NCI-H524 treated with DMSO at 0.1 percent for 48 hours (cell line): ENCODE results near the gene TEX2.
"Not testable (repeated sequence)": the region's sequence is repeated elsewhere in the genome, so short reads cannot be mapped to it uniquely, and the experiment has no call there.

Experiments
- DNase-seq: peaks from one replicate; lab custom pipeline; 2025; lab: John Stamatoyannopoulos, UW

The TEX2 gene

DNA sequence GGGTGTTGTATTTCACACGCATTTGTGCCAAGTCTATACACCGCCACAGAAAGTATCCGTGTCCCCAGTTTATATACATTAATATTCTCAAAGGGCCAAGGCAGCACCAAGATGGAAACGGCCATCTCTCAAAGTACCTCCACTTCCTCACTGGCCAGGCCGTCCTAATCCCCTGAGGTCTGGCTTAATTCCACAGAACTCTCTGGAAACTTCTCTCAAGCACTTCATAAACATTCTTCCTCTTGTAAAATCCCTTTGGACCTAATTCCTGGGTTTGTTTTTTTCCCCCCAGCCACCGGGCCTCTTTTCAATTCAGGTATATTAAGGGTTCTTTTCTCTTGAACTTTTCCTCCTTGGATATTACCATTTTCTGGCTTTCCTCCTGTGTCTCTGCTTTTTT, 128.1 kb downstream of the TEX2 start:
- DNase-seq = no peak

DNA sequence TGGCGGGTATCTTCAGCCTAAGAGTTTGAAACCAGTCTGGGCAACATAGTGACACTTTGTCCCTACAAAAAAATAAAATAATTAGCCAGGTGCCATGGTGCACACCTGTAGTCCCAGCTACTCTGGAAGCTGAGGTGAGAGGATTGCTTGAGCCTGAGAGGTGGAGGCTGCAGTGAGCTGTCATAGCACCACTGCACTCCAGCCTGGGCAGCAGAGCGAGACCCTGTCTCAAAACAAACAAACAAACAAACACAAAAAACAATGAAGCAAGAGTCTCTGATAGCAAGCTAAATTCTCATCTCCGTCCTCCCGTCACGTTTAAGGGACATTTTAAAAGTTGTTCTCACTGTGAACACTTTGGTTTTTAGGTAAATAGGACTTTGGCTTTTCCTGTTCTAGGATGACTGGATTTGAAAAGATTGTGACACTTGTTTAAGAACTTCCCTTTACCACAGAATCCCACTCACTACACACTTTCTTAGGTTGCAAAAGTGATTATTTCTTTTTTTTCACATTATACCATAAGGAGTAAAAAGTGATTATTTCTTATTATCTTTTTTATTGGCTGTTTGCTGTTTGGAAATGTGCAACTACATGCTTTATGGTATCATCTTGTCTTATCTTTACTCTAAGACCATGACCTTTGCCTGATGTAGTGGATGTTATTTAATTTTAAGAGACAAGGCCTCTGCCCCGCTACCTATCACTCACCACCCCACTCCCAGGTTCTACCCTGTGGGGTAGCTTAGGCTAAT, 128.7 kb downstream of the TEX2 start:
- DNase-seq = no peak

DNA sequence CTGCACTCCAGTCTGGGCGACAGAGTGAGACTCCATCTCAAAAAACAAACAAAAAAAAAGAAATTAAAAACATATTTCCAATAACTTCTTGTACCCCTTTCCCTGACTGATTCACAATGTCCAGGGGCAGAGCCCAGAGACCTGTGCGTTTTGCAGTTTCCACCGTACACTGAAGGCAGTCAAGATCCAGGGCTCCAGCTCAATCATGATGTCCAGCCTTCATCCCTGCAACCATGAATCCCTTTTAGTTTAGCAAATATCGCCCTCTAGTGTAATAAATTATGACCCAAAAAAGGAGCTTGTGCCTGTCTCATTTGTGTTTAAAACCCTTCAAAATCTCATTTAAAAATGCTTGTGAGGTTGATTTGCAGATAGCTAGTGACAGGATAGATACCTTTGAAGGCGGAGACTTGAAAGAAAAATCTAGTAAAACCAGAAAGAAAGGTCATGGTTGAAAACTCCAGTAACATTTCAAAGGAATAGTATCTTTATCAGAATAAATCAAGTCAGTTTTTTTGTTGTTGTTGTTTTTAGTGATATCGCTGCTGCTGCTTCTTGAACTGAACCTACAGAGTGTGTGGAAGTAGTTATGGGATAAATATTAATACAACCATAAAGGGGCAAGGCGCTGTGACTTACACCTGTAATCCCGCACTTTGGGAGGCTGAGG, 129.4 kb downstream of the TEX2 start:
- peak; percentile 30 for DNase-seq

DNA sequence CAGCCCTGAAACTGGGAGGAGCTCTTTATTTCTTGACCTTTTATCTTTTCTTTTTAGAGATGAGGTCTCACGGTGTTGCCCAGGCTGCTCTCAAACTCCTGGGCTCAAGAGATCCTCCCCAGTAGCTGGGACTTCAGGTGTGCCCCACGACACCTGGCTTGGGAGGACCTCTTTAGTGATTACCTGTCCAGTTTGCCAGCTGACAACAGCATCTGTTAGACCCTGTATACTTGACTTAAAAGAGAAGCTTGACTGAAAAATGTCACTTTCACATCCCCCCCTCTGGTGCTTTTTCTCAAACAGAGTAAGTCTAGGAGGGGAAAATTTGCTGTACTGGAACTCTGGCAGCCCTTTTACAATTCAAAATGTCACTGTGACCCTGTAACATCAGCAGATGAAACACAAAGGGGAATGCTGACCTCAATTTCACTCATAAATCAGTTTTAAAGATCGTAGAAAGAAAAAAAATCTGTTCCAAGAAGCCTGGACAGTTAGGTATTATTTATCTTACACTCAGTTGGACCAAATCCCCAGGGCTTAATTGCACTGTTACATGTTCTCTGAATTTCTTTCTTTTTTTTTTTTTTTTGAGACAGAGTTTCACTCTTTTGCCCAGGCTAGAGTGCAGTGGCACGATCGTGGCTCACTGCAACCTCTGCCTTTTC, 131.3 kb downstream of the TEX2 start:
- DNase-seq = no peak

DNA sequence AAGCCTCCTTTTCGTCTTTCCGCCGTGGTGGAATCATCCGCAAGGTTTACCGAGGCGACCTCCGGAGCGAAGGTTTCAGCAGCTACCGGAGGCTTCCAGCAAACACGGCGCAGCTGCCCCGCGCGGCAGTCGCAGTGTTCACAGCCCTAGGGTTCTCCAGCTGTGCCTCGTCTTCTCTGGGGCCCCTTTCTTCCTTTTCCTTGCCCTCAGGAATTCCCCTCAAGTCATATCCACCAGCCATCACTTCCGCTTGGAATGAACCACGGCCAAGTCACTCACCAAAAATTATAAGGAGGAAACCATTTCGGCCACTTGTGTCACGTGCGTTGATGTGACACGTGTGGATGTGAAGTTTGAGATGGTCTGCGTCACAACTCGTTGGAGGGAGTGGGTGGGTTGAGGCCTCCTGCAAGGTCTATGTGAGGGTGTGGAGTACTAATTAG, 132.5 kb downstream of the TEX2 start:
- no peak for DNase-seq

DNA sequence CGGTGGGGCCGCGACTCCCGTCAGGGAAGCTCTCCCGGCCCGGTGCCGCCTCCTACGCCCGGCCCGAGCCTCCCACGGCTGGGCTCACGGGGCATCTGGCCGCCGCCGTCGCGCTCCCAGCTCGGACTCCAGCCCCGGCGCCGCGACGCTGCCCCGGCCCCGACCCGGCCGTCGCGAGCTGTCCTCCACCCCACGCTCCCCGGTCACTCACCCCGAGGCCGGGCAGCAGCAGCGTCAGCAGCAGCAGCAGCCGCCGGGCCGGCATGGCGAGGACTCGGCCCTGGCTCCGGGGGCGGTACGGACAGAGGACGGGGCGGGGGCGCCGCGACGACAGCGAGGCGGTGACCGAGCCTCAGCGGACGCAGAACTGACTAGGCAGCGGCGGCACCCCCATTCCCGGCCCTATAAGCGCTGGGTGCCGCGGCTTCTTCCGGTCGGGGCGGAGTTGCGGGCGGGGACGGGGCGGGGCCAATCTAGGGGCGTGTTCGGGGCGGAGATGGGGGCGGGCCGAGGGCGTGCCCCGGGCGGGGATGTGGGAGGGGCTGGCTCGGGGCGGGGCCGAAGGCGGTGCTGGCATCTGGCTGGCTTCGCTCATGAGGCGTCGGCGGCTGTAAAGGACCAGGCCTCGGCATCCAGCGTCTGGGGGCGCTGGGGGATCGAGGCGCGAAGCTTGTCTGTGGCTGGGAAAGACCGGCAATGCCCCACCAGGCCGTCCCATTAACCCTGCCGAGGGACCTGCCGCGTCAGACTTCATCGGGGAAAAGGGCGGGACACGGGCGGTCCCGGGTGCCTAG, 133.1 kb downstream of the TEX2 start, which contains the start of gene ERN1:
Gene ERN1 (minus strand): TSS at position 380 of the 794 bp plus-strand sequence. CDS start 115 bp downstream, at position 265.
- DNase-seq = peak; percentile 47

DNA sequence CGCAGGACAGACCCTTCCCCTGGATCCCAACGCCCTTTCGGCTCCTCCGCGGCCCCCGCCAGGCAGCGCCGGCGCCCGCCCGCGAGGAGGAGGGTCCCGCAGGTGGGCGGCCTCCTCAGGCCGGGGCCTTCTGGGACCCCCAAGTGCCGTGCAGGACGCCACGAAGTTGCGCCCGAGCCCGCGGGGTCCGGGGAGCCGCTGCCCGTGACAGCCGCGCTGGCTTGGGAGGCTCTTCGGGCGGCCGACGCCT, 133.6 kb downstream of the TEX2 start:
- DNase-seq = no peak

DNA sequence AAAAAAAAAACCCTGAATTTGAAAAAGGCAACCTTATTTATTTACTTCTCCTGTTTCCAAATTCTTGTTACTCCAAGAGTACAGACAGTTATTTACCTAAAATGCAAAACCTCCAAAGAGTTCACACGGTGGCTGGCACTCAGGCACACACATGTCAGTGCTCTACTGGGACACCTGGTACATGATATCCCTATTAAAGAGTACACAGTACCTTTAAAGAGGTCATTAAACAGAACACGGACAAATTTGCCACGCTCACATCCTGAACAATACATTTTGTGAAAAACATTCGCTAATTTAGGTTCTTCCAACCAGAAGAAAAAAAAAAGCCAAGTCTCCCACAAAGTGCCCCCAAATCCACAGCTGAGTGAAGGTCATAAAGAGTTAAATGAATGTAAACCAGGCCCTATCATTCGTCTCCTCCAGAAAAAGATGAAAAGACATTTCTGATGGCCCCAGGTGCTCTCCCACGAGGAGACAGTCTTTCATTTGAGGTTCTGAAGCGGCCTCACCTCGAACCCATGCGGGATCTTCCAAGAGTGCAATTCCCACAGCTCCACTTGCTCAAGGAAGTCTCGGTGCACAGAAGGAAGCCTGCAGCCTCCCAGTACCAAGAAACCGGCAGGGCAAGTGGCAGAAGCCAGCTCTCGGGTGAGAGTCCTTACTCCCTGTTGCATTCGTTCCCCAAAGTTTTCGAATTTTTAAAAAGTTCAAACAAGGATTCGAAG, 134.1 kb downstream of the TEX2 start:
- no peak for DNase-seq

DNA sequence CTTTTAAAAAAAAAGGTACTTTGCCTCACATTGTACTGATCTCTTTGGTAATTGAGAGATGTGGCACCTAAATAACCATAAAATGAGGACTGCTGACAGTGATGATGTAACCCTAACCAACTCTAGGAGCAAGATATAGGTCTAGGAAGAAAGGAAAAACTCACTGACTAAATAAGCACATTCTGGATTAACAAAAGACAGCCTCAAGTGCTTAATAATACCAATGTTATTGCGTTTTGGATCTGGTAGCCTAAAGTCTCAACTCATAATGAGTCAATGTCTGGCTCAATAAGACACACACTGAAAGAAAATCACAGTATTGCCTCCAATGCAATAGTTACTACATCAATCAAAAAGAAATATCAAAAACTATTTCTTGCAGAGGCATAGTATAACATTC, 136.1 kb downstream of the TEX2 start:
- no peak for DNase-seq

DNA sequence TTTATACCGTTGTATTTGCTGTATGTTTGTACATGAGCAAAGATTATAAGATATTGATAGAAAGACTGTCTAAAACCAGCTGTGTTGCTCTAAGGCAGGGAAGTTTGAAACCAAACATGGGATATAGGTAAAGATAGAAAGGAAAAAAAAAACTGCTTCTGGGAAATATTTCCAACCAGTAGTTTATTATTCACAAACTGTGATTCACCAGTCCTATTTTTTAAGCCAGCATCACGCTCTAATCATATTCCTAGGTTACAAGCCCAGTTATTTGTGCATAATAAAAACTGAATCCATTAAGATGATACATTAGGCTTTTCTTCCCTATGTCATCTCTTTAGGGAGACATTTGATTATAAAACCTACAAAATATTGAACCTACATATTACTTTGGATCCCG, 137.1 kb downstream of the TEX2 start:
- no peak for DNase-seq

DNA sequence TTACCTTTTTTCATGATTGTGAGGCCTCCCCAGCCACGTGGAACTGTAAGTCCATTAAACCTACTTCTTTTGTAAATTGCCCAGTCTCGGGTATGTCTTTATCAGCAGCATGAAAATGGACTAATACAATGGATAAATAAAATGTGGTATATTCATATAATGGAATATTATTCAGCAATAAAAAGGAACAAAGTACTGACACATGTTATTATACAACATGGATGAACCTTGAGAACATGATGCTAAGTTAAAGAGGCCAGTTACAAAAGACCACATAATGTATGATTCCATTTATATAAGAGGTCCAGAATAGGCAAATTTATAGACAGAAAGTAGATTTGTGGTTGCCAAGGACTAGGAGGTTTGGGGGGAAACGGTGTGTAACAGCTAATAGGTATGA, 138.5 kb downstream of the TEX2 start:
- DNase-seq = no peak

DNA sequence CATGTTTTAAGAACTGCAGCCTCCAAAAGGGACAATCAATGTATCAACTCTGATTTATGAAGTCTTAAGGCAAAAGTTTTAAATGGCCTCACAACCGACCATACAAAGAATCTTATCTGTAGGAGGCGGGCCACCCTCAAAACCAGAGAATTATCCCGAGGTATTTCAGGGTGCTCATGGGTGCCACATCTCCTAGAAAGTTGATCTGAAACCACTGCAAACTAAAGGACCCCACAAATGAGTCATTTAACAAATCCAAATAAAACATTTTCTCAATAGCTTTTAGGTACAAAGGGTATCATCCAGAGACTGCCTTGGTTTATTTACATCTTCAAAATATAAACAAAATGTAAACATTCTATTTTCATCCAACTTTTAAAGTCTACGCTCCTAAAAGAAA, 139.9 kb downstream of the TEX2 start:
- no peak for DNase-seq

DNA sequence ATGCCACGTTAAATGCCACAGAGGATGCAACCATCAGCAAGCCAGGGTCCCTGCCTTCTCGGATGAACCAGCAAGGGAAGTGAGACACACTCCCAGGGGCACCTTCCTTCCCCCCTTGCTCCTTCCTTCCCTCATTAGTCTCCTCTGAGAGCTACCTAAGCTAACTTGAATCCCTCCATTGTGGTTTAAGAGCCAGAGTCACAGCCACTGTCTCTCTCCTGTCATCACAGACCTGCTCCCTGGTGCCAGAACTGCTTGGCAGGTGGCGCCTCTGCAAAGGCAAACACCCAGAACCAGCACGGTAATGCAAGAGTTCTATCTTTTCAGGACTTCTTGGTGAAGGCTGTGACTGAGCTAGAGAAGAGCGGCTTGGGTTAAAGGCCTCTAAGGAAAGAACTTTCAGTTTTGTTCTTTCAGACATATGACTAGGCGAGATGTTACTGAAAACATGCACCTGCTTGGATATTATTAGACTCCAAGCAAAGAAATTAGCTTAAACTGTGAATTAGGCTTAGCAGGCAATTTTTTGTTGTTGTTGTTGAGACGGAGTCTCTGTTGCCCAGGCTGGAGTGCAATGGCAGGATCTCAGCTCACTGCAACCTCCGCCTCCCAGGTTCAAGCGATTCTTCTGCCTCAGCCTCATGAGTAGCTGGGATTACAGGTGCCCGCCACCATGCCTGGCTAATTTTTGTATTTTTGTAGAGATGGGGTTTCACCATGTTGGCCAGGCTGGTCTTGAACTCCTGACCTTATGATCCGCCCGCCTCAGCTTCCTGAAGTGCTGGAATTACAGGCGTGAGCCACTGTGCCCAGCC, 141.9 kb downstream of the TEX2 start:
- not testable (repeated sequence) for DNase-seq

DNA sequence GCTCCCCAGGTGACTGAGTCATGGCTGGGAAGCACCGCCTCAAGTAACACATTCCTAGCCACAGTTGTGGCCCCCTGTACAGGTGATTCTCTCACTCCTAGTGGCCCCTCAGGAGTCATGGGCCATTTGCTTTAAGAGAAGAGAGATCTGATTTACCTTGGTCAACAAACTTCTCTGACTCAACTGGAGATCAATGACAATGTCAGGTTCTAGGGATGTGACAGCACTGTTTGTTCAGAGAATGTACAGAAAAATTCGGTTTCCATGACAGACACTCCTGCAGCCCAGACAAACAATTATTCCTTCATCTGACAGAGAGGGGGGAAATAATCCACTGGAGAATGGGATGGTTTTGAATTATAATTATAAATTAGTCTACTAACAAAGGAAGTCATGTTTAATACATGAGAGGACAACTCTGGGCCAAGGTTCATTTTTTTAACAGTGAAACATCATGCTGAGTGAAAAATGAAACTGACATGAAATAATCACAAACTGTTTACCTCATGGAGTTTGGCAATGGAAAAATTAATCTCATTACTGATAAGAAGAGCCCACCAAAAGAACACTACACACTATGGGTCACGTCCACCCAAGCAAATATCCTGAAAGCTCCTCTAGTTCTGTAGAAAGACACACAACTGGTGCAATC, 142.8 kb downstream of the TEX2 start:
- no peak for DNase-seq

DNA sequence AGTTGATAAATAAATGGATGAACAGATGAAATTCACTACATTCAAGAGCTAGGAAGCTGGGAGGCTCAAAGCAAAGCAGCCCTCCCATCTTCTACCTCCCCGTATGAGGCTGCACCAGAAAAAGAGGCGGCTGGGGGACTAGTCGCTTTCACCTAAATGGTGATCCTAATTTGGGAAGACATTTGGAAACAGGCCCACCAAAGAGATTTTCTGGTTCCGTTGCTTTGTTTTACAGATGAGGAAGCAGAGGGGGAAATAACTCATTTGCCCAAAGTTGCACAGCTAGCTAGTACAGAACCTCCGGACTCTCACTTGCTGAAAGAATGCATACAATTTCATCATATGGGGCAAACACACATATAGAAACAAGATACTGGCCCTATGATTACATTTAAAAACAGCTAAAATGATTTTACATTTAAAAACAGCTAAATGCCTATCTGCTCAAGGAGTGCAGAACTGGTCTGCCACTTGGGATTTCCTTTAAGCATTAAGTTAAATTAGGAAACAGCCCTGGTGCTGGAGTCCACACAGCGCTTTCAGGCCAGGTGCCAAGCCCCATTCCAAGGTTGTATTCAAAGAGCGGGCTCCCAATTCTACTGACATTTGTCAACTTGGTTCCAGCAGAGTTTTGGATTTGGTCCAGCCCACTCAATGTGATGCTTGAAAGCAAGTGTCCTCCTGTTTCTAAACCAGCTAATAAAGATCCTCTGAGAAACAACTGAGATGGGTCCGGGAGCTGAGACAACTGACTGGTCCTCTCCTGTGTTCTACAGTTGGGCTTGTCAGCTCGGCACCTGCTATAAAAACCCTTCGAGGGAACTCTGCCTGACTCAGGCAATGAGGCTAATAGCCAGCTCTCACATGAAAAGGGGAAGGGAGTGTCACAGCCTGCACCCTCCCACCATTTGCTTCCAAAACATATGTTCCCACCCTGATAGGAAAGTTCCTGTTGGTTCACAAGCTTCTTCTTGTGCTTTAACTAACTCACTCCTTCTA, 144.8 kb downstream of the TEX2 start:
- peak; percentile 54 for DNase-seq

DNA sequence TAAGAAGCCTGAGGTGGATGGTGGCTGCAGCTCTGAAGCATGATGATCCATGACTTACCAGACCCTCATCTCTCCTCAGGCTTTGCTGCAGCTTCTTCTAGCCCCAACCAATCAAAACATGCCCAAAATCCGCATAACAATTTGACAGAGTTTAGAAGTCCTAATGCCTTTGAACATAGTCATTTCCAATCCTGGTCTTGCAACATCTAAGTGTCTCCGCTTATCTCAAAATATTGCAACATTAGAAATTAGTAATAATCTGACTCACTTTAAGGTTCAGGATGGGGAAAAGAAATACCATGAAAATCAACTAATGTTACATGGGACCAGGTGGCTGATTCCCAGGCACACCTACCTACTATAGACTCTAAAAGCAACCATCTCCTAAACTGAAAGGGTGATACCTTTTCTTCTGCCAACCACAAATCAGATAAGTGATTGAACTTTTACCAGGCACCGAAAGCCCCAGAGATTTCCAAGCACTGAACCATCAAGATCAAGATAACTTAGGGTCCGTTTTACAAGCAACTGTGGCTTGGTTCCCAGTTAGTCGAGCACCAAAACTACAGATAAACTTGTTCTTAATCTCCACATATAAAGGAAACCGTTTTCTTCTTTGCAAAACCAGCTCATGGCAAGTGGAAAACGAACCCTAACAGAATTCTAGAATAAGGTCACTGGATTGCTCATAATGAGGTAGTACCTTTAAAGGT, 147.1 kb downstream of the TEX2 start:
- DNase-seq = no peak

DNA sequence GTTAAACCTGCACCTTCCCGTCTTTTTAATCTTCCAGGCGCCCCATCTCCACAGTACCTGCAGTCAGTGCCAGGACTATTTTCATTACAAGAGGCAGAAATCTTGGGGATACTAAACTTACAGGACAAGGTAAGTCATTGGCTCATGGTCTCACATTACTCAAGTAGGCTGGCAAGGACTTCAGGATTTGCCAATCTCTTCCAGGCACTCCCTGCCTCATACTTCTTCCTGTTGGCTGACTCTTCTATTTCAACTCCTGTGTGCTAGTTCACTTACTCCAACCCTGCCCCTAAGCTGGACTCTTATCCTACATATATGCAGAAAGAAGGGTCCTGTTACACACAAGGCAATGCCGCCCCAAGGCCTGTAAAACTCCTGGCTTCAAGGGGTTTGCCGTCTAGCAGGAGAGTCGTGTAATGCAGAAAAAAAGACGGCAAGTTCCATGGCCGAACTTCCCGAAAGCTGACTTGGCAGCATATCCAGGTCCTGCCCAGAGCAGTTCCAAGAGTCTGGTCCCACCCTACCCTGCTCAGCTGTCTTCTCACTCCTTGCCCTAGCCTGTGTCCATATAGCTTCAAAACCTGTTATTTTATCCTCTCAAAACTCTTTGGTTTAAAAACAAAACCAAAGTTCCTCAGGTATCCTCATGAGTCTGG, 147.9 kb downstream of the TEX2 start:
- no peak for DNase-seq

DNA sequence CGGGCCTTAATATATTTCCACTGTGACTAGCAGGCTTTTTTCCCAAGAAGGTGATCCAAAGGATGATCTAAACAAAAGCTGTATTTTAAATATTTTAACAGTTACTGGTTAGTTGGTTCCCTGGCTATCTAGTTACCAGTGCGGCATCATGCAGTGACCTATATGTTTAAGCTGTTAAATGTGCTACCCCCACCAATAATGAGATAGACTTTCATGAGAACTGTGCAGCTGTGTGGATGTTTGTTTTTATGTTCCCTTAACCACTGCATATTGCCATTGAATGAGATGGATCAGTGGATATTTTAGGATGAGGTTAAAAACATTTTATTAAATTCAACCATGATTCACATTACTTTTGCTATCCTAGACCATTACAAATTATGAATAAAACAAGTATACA, 150.1 kb downstream of the TEX2 start:
- no peak for DNase-seq
